Keratinocyte (primary cell): Measurements from ENCODE around the gene CSF3.

Source experiments
- CTCF ChIP-seq, 3 experiments: IDR thresholded peaks in 1 of 3; conservative IDR thresholded peaks in 1 of 3; optimal IDR thresholded peaks in 1 of 3; 2 replicates in 2 of 3; 3 replicates in 1 of 3; pipeline versions ENCODE3 to v1.5.1; 2011; ENCODE audit warnings: low read length in 3 of 3, mild to moderate bottlenecking in 3 of 3, moderate library complexity in 2 of 3, control low read depth in 1 of 3, inconsistent platforms in 1 of 3; ENCODE audit not compliant: insufficient read depth in 2 of 3; ENCODE audit errors: extremely low read depth in 1 of 3
- EZH2 ChIP-seq: IDR thresholded peaks from one replicate; pipeline ENCODE4 v1.6.1; 2012; ENCODE audit warnings: inconsistent platforms, mild to moderate bottlenecking, low read length, moderate library complexity

GRCh38 chr17:40015998-40016985 is 1.1 kb downstream of the CSF3 start:
- TF ChIP-seq CTCF (optimal IDR thresholded peaks at IDR 0.05 in 1 of 3, IDR thresholded peaks at IDR 0.05 in 1 of 3, conservative IDR thresholded peaks at IDR 0.05 in 1 of 3; ENCODE audit: extremely low read depth in 1 of 3, insufficient read depth in 2 of 3, low read length in 3 of 3) (no peak), EZH2 (no peak)
